B cell (primary cell): ENCODE results near the gene NKX6-1. TPM values are rescaled to one million over a fixed set of nuclear protein-coding genes. Genes with fewer than 3 reads are reported as not detected.

Source experiments
- ATAC-seq: fragments of 200-7000 bp; cut with Tn5 transposase; one replicate; pipeline ENCODE4 v1.10.0; 2021; ENCODE audit warnings: low read depth, mild to moderate bottlenecking, moderate number of reproducible peaks, moderate library complexity
- CTCF ChIA-PET: fragments of 350-600 bp; sonication (Branson Sonifier 250); formaldehyde crosslinking; loops from one replicate; lab custom pipeline; 2021; ENCODE audit warnings: antibody characterized with exemption, inconsistent platforms; lab: Charles Lee
- POLR2A ChIA-PET: fragments of 350-600 bp; sonication (Branson Sonifier 250); formaldehyde crosslinking; loops from one replicate; lab custom pipeline; 2021; ENCODE audit warnings: antibody characterized with exemption; lab: Charles Lee
- DNase-seq: peaks from one replicate; pipeline ENCODE4 v3.0.0; 2013
- H2AFZ ChIP-seq: 2 replicates; pipeline ENCODE4 v1.6.1; 2012; ENCODE audit warnings: mild to moderate bottlenecking, low read depth, low read length; ENCODE audit not compliant: insufficient read depth, poor library complexity, severe bottlenecking
- H3K27ac ChIP-seq, 2 donors: 1 replicate in 1 of 2; 2 replicates in 1 of 2; pipeline ENCODE4 v1.5.1; 2012 to 2013; ENCODE audit warnings: low read length in 2 of 2, mild to moderate bottlenecking in 2 of 2, moderate library complexity in 1 of 2
- H3K27me3 ChIP-seq, 4 experiments: fragments of 200-600 bp in 1 of 4; sonication (generic) in 1 of 4; replicated peaks in 1 of 4; 1 replicate in 2 of 4; 2 replicates in 2 of 4; pipeline versions ENCODE4 v1.6.1 to v1.7.0; 2013 to 2016; ENCODE audit warnings: low read length in 3 of 4, mild to moderate bottlenecking in 2 of 4, mixed read lengths in 1 of 4, moderate library complexity in 1 of 4; ENCODE audit not compliant: insufficient read depth in 4 of 4, control insufficient read depth in 3 of 4; ENCODE audit errors: control extremely low read depth in 1 of 4
- H3K36me3 ChIP-seq, 2 experiments: replicated peaks in 1 of 2; 1 replicate in 1 of 2; 2 replicates in 1 of 2; pipeline versions ENCODE4 v1.6.1 to v1.7.1; 2013; ENCODE audit warnings: low read length in 1 of 2; ENCODE audit not compliant: insufficient read depth in 2 of 2, control insufficient read depth in 1 of 2; ENCODE audit errors: control extremely low read depth in 1 of 2, extremely low read depth in 1 of 2
- H3K4me1 ChIP-seq, 2 donors: fragments of 200-600 bp in 1 of 2; sonication (generic) in 1 of 2; 1 replicate in 1 of 2; 2 replicates in 1 of 2; pipeline versions ENCODE4 v1.5.1 to v1.6.1; 2013 to 2017; ENCODE audit warnings: low read length in 2 of 2; ENCODE audit not compliant: control insufficient read depth in 2 of 2, insufficient read depth in 2 of 2
- H3K4me2 ChIP-seq: replicated peaks from 2 replicates; pipeline ENCODE3; 2012; ENCODE audit warnings: mild to moderate bottlenecking, low read depth, low read length; ENCODE audit not compliant: poor library complexity, severe bottlenecking
- H3K4me3 ChIP-seq, 5 experiments: fragments of 200-600 bp in 1 of 5; sonication (generic) in 1 of 5; 1 replicate in 3 of 5; 2 replicates in 2 of 5; pipeline versions ENCODE4 v1.5.1 to v1.7.0; 2011 to 2016; ENCODE audit warnings: low read length in 4 of 5, mild to moderate bottlenecking in 4 of 5, low read depth in 2 of 5, control low read depth in 1 of 5, moderate library complexity in 1 of 5; ENCODE audit not compliant: insufficient read depth in 1 of 5; ENCODE audit errors: control extremely low read depth in 1 of 5, extremely low read depth in 1 of 5
- H3K79me2 ChIP-seq: fragments of 200-600 bp; sonication (generic); one replicate; pipeline ENCODE4 v1.6.0; 2016; ENCODE audit warnings: low read length; ENCODE audit not compliant: control insufficient read depth, insufficient read depth
- H3K9ac ChIP-seq: fragments of 200-600 bp; sonication (generic); 2 replicates; pipeline ENCODE4 v1.6.1; 2017; ENCODE audit warnings: mild to moderate bottlenecking, low read length, moderate library complexity
- H3K9me3 ChIP-seq, 3 donors: one replicate each; pipeline versions ENCODE4 v1.6.1 to v1.7.1; 2013; ENCODE audit warnings: low read length in 2 of 3; ENCODE audit not compliant: control insufficient read depth in 2 of 3, insufficient read depth in 1 of 3; ENCODE audit errors: control extremely low read depth in 1 of 3
- H4K20me1 ChIP-seq: 2 replicates; pipeline ENCODE4 v1.6.0; 2012; ENCODE audit warnings: mild to moderate bottlenecking, low read length; ENCODE audit not compliant: insufficient read depth, control insufficient read depth, poor library complexity, severe bottlenecking
- H3K27ac Mint-ChIP-seq: one replicate; pipeline ENCODE4 v1.8.0; 2021; ENCODE audit warnings: mixed read lengths
- H3K27me3 Mint-ChIP-seq: one replicate; pipeline ENCODE4 v1.8.0; 2021; ENCODE audit warnings: mixed read lengths
- H3K4me1 Mint-ChIP-seq: one replicate; pipeline ENCODE4 v1.8.0; 2021; ENCODE audit warnings: mixed read lengths
- H3K4me3 Mint-ChIP-seq: one replicate; pipeline ENCODE4 v1.8.0; 2021; ENCODE audit warnings: mixed read lengths
- H3K9me3 Mint-ChIP-seq: one replicate; pipeline ENCODE4 v1.8.0; 2022; ENCODE audit warnings: mixed read lengths; ENCODE audit not compliant: insufficient read depth
- CTCF ChIP-seq: fragments of 200-600 bp; IDR thresholded peaks from one replicate; pipeline ENCODE4 v1.8.0; 2022; ENCODE audit warnings: antibody characterized with exemption, mild to moderate bottlenecking
- EZH2 ChIP-seq: IDR thresholded peaks from 2 replicates; pipeline ENCODE4 v1.6.1; 2012; ENCODE audit warnings: borderline replicate concordance, low read depth, mild to moderate bottlenecking, moderate library complexity, low read length; ENCODE audit not compliant: insufficient read depth, poor library complexity, severe bottlenecking
- WGBS: methylation state at CpG from one replicate; pipeline ENCODE4 v1.1.5; 2013; ENCODE audit warnings: missing lambda C conversion rate; ENCODE audit not compliant: insufficient coverage; 5-methylcytosine and 5-hydroxymethylcytosine counted together
- intact Hi-C: fragments of 100-400 bp; cut with micrococcal nuclease; formaldehyde crosslinking; loops from one replicate; pipeline ENCODE4 v1.10.0; 2022
- polyA plus RNA-seq: library from polyadenylated mRNA; depleted of rRNA; stranded (reverse); fragments of >200 nt; gene quantifications from 2 replicates; pipeline ENCODE4 v1.2.3, GENCODE V29; 2012
- total RNA-seq, 2 donors: library from RNA; stranded (reverse); fragments of 120-200 nt in 1 of 2; gene quantifications; 1 replicate in 1 of 2; 2 replicates in 1 of 2; pipeline versions ENCODE4 v1.2.3 to v1.2.4, GENCODE V29; 2013 to 2022

NKX6-1 gene
- total and polyA plus RNA-seq, 2 donors (not counting 1 experiment from before 2014, with no cell fraction given): not detected

DNA sequence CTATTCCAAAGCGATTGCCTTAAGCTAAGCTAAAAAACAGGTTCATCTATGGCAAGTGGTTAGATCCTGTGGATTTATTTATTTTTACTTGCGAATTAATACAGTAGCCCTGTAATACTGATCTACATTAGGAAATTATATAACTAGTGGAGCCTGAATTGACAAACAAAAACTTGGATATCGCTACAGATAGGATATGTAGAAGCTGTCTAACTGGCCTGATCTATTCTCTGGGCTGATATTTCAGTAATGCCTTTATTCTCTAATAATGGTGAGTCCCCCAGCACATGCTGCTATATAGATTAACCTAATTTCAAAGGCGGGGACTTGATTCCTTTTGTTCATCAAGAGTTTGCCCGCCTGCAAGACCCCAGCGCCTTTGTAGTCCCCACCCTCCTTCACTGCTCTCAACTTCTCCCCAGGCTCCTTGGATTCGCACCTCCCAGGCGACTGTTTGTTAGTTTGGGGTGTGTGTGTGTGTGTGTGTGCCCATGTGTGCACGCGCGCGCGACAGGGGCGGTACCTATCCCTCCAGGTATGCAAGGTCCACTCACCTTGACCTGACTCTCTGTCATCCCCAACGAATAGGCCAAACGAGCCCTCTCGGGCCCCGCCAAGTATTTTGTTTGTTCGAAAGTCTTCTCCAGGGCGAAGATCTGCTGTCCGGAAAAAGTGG, 3.8 kb downstream of the NKX6-1 start:
- no peaks in the 10 kb centered on the region for H4K20me1 ChIP-seq
- no peak overlapping the region for H3K27ac ChIP-seq
- Mint-ChIP-seq H3K27ac (peak overlapping the region; percentile 10), H3K4me3 (no peak overlapping the region), H3K4me1 (peaks cover 28% of the 10 kb centered on the region), H3K9me3 (no peaks in the 10 kb centered on the region), H3K27me3 (peaks cover 62% of the 10 kb centered on the region)
- H3K4me2 ChIP-seq: no peak overlapping the region
- H3K36me3 ChIP-seq: no peaks in the 10 kb centered on the region
- ATAC-seq: no peak
- POLR2A ChIA-PET: no interaction called here
- no peak overlapping the region for H2AFZ ChIP-seq
- CTCF ChIA-PET: no interaction called here
- peaks cover 1 to 55% (median 10%) of the 10 kb centered on the region in 3 donors for H3K9me3 ChIP-seq
- H3K4me1 ChIP-seq: peaks cover 37 to 52% of the 10 kb centered on the region in 2 donors
- H3K9ac ChIP-seq: no peak overlapping the region
- DNase-seq: peak; percentile 13
- TF ChIP-seq CTCF: no peak
- no peak for TF ChIP-seq EZH2
- peaks cover 3 to 78% (median 73%) of the 10 kb centered on the region in 4 experiments for H3K27me3 ChIP-seq
- no peak overlapping the region for H3K4me3 ChIP-seq
- 30% methylated on average over 10 of the region's 21 CpGs for WGBS
- H3K79me2 ChIP-seq: no peaks in the 10 kb centered on the region
- intact Hi-C loops: loop anchor here (10.0 kb wide), 1 partner anchor 90 kb away; the partner anchor contains the start of gene CDS1

GRCh38 chr4:84494531-84494930, 4.6 kb downstream of the NKX6-1 start:
- no peak overlapping the region for H2AFZ ChIP-seq
- H3K36me3 ChIP-seq: no peaks in the 10 kb centered on the region
- no peaks in the 10 kb centered on the region for H4K20me1 ChIP-seq
- CTCF ChIA-PET: no interaction called here
- H3K27ac ChIP-seq: no peak overlapping the region
- no peak overlapping the region for H3K9ac ChIP-seq
- POLR2A ChIA-PET: no interaction called here
- Mint-ChIP-seq H3K4me3 (no peak overlapping the region), H3K9me3 (no peaks in the 10 kb centered on the region), H3K27me3 (peaks cover 61% of the 10 kb centered on the region), H3K27ac (no peak overlapping the region), H3K4me1 (peaks cover 24% of the 10 kb centered on the region)
- H3K9me3 ChIP-seq: peaks cover 0 to 50% (median 8%) of the 10 kb centered on the region in 3 donors
- H3K27me3 ChIP-seq: peaks cover 3 to 74% (median 73%) of the 10 kb centered on the region in 4 experiments
- DNase-seq (no peak), ATAC-seq (no peak)
- intact Hi-C loops: loop anchor here (10.0 kb wide), 1 partner anchor 90 kb away; the partner anchor contains the start of gene CDS1
- H3K4me1 ChIP-seq: peaks cover 34 to 46% of the 10 kb centered on the region in 2 donors
- no peaks in the 10 kb centered on the region for H3K79me2 ChIP-seq
- no CpG with 5 or more reads among the region's 2 CpGs for WGBS
- no peak overlapping the region for H3K4me2 ChIP-seq
- no peak overlapping the region for H3K4me3 ChIP-seq
- TF ChIP-seq EZH2 (no peak), CTCF (no peak)
